ENCODE measurements around the gene ZSCAN25.

GRCh38 chr7:99624484-99624883 is 7.7 kb downstream of the ZSCAN25 start:
- no peak for TF ChIP-seq SMC3 (conservative IDR thresholded peaks at IDR 0.05; ENCODE audit: poor library complexity)
- TF ChIP-seq RAD21 (conservative IDR thresholded peaks at IDR 0.05), result no peak
- TF ChIP-seq, protein P1, sequence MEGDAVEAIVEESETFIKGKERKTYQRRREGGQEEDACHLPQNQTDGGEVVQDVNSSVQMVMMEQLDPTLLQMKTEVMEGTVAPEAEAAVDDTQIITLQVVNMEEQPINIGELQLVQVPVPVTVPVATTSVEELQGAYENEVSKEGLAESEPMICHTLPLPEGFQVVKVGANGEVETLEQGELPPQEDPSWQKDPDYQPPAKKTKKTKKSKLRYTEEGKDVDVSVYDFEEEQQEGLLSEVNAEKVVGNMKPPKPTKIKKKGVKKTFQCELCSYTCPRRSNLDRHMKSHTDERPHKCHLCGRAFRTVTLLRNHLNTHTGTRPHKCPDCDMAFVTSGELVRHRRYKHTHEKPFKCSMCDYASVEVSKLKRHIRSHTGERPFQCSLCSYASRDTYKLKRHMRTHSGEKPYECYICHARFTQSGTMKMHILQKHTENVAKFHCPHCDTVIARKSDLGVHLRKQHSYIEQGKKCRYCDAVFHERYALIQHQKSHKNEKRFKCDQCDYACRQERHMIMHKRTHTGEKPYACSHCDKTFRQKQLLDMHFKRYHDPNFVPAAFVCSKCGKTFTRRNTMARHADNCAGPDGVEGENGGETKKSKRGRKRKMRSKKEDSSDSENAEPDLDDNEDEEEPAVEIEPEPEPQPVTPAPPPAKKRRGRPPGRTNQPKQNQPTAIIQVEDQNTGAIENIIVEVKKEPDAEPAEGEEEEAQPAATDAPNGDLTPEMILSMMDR (IDR thresholded peaks at IDR 0.05; ENCODE audit: poor library complexity, severe bottlenecking), result no peak
- TF ChIP-seq TAF1 (IDR thresholded peaks at IDR 0.05; ENCODE audit: low read depth), result no peak
- TF ChIP-seq MXI1 (conservative IDR thresholded peaks at IDR 0.05; ENCODE audit: poor library complexity, severe bottlenecking), result no peak
- no peak for TF ChIP-seq EP300 (conservative IDR thresholded peaks at IDR 0.05; ENCODE audit: poor library complexity, severe bottlenecking)
- TF ChIP-seq EZH2 (IDR thresholded peaks at IDR 0.05; ENCODE audit: borderline replicate concordance, insufficient read depth, low read length, poor library complexity, severe bottlenecking), result no peak

All from neural cell (in vitro differentiated cells).